Epidermal melanocyte (primary cell): ENCODE measurements around the gene MN1.
A peak's percentile ranks its signal among the peaks of the same experiment; 100 is the strongest.

Experiments
- DNase-seq: peaks from one replicate; pipeline ENCODE4 v3.0.0; 2011; ENCODE audit warnings: low spot score; ENCODE audit not compliant: insufficient read length

MN1 gene

DNA sequence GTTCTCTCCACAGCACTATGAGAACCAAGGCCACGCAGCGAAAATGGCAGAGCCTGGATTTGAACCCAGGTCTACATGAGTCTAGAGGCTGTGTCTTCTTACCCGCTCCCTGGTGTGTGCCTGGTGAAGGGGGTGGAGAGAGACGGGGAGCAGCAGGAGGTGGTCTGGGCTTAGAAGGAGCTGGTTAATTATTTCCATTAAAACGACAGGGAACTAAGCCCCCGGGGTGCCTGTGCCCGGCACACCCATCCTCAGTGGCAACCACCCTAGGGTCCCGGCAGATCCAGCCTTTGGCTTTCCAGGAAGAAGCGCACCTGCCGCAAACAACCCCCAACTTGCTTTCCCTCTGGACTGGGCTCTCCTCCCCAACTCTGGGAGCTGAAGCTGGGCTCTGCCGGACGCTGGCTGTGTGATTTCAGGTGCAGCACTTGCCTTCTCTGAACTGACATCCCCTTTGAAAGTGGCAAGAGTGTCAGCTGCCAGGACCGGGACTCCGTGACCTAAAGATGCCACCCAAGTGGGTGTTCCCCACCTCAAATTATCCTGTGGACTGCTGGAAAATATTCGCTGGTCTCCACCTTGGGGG is 35.8 kb downstream of the MN1 start:
- DNase-seq, result no peak

GRCh38 chr22:27764722-27765236 is 36.8 kb downstream of the MN1 start:
- no peak for DNase-seq

GRCh38 chr22:27761665-27762064 is 39.9 kb downstream of the MN1 start:
- no peak for DNase-seq

DNA sequence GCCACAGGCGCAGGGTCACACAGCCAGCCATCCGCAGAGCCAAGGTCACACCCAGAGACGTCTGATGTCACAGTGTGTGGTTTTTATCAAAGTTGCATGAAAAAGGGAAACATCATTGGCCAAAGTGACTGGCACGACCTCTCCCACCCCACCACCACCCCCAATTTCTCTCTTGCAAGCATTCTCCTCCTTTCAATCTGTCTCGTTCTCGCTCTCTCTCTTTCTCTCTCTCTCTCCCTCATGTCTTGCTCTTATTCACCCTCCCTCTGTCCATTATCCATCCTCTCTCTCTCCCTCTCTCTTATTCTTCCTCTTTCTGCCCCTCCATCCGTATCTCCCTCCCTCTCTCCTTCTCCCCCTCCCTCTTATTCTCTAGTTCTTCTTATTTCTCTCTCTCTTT is 40.6 kb downstream of the MN1 start:
- DNase-seq, result no peak

GRCh38 chr22:27760474-27760873 is 41.1 kb downstream of the MN1 start:
- no peak for DNase-seq

DNA sequence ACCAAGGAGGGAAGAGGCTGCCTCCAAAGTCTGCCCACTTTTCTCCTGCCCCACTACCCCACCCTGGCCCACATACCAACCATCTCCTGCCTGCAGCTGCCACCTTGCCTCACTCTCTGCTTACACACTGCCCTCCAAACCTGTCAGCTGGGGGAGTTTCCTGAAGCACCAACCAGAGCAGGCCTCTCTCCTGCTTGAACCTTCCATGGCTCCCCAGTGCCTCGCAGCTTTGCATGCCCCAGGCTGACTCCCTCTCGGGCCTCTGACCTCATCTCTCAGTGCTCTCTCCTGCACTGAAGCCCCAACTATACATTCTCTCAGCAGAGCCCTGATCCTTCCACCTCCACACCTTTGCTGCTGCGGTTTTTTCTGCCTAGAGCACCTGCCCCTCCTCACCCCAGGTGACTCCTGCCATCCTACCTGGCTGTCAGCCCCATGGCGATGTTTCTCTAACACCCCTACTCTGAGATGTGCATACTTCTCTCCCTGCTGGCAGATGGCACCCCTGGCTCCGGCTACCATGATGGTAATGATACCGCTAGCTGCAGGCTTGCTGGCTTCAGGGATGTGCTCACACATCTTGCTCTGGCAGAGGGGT is 43.5 kb downstream of the MN1 start:
- no peak for DNase-seq

DNA sequence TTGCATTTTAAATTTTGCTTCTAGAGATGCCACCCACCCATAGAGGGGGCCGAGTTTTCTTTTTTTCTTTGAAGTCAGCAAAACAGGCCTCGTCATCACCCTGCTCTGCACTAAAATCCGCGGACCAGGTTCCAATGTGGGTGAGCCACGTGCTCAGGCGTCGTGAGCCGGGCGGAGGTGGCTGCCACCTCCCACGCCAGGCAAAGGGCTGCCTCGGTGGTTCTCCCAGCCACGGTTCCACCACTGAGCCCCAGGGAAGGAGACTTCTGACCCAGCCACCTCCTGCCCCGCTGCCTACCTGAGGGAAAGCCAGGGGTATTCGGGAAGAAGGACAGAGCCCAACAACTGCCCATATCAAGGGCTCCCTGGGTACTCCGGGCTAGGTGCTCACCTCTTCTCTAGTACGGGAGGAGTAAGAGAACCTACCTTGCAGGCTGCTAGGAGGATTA is 45.3 kb downstream of the MN1 start:
- no peak for DNase-seq

GRCh38 chr22:27755521-27756211 is 45.9 kb downstream of the MN1 start:
- no peak for DNase-seq

DNA sequence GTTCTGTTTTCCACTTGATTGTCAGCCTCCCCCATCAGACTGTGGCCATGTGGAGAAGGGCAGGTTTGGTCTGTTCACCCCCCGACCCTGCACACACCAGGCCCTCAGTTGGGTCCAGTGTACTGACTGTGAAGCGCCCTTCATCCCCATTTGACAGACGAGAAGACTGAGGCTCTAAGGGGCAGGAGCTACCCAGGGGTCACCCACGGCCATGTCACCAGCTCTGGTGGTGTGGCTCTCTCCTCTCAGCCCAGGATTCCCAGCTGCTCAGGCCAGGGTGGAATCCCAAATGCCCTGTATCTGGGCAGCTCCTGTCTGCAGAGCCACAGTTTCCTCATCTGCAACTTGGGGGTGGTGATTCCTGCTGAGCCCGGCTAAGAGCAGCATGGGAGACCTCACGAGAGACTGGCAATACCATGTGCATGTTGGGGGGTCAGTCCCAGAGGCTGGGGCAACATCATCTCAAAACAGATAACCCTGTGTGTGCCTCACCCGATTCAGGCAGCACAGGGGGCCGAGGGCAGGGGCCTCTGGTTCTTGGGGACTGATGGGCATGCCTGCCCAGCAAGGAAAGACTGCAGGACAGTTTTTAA is 46.6 kb downstream of the MN1 start:
- no peak for DNase-seq

DNA sequence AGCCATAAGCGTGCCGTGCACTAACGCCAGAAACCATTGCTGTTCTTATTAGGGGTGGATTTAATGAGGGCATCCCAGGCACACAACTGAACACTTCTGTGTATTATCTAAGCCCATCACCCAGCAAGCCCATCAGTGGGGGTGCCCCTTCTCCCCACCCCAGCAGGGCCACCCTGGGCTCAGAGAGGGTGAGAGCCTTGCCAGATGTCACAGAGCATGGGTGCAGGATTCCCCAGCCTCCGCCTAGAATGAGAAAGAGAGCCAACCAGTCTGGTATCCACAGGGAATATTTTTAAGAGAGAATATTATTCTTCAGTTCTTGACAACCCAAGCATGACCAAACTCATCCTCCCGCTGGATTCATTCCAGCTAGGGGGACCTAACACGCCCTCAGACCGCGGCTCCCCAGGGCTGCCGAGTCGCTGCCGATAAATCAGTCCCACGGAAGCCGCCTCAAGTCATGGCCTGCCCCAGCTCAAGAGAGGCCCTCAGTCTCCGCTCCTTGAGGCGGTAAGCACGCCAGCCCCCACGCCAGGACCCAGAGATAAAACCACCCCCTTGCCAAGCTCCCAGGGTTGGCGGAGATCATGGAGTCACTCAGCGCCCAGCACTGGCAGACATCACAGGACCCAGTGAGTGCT is 47.2 kb downstream of the MN1 start:
- DNase-seq, result no peak

- no peak for DNase-seq
Measured at GRCh38 chr22:27752771-27753170, 48.8 kb downstream of the MN1 start.

DNA sequence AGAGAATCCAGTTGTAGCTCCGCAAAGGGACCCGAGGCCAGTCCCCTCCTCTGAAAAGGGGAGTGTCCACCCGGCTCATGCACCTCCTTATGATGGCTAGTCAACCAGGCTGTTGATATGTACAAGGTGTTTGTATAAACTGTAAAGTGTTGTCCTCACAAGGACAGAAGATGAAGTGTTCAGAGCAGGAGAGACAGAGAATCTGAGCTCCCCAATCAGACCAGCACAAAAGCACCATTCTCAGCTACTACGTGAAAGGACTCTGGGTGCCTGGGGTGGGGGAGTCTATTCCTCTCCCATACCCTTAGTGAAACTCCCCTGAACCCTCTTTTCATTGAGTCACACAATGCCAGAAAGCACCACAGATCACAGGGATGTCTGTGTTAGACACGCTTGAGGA is 49.4 kb downstream of the MN1 start:
- DNase-seq, result no peak

DNA sequence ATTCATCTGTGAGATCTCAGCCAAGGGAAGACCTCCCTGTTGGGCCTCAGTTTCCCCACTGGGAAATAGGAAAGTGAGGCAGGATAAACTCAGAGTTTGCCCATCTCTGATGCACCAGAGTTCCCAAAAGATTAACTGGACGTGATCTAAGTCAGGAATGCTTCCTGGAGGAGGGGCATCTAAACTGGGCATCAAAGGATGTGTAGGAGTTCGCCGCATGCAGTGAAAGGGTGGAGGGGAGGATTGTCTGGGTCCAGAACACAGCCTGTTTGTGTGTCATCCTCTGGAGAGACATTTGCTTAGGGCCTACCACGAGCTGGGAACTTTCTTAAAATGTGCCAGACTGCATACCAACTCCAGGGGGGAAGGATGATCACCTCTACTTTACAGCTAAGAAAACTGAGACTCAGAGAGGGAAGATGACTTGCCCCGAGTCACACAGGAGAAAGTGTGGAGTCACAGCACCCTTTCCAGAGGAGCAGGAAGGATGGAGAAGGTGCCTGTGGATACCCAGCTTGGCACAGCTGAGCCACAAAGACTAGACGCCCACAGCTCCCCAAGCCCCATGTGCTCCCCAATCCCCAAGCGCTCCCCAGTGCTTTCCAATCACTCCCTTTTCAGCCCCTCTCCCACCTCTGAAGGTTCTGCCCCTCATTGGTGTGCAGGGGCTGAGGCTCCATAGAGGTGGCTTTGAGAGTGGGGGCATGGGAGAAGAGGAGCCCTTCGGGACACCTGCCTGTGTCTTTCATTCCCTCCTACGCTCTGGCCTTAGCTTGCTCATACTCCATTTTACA is 50.1 kb downstream of the MN1 start:
- DNase-seq, result no peak

DNA sequence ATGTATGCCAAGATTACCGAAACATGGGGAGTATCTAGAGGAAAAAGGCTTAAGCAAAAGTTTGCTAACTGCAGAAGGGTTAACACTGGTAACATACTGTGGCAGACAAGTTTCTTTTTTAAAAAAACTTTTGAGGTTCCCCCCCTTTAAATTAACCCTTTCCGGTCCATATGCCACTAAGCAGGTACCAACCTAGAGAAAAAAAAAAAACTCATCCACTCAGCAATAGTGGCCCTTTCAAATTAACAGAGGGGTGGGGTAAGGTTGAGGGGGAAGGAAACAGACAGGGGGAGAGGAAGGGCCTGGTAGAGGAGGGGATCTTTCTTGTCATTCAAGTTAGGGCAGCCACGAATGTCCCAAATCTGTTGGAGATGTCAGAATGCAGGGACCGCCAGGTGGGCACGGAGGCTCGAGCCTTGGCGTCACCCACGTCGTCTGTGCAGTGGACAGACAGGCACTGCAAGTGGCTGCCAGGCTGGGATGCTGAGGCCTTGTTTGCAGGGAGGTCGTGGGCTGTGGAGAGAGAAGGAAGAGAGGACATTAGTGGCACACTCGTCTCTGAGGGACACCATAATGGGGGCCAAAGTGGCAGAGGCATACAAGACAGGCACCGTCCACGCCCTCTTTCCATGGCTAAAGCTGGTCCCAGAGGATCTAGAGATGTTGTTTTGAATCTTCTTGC is 50.8 kb downstream of the MN1 start:
- DNase-seq, result no peak

- no peak for DNase-seq
Measured at GRCh38 chr22:27749597-27750225, 51.8 kb downstream of the MN1 start.

- peak; percentile 22 for DNase-seq
Measured at GRCh38 chr22:27748751-27749191, 52.8 kb downstream of the MN1 start.

DNA sequence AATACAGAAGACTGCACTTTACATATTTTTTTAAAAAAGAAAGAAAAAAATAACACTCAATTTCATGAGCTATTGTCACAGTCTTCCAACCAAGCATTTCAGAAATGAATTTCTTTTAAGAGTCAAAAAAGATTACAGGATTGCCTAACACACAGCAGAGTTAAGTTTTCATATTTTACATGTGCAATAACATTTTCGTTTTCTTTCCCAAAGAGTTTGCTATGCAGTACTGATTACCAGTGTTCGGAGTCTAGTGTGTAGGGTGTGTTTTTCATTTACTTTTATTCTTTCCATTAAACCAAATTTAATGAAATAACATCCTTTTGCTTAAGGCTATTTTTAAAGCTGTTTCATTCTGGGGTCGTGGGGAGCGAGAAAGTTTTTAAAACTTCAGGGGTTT is 53.2 kb downstream of the MN1 start:
- DNase-seq, result peak; percentile 13

GRCh38 chr22:27747396-27748221 is 53.9 kb downstream of the MN1 start:
- DNase-seq, result peak; percentile 1

DNA sequence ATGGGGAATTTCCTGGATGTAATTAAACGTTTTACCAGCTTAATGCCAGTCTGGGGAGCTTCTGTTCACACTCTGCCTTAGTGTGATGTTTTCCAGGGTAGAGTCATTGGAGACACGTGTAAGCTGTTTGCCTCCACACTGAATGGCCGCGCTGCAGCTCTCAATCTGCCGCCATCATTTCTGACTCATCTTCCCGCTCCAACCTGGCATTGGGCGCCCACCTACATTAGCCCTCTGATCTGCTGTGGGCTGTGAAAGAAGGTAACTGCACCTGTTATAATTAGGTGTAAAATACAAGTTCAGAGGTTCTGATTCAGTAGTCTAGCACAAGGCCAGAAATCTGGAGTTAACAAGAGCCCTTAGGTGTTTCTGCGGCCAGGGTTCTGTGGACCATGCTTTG is 54.6 kb downstream of the MN1 start:
- no peak for DNase-seq
